HAP-1 (cell line): ENCODE results near the gene PAK1.

Experiments
- DNase-seq, 2 experiments: peaks; one replicate each; pipeline ENCODE4 v3.0.0-alpha.2; 2016 to 2020; ENCODE audit warnings: low spot score in 2 of 2
- H3K27me3 ChIP-seq: fragments of 250-450 bp; sonication (Bioruptor Pico); 2 replicates; pipeline ENCODE4 v1.5.1; 2020; ENCODE audit warnings: low read depth, mild to moderate bottlenecking, moderate library complexity
- H3K36me3 ChIP-seq: fragments of 250-450 bp; sonication (Bioruptor Pico); replicated peaks from 2 replicates; pipeline ENCODE4 v1.5.1; 2020; ENCODE audit warnings: mild to moderate bottlenecking
- H3K4me1 ChIP-seq: fragments of 250-450 bp; sonication (Bioruptor Pico); 2 replicates; pipeline ENCODE4 v1.5.1; 2020; ENCODE audit warnings: mild to moderate bottlenecking
- H3K4me3 ChIP-seq: fragments of 250-450 bp; sonication (Bioruptor Pico); 2 replicates; pipeline ENCODE4 v1.5.1; 2020; ENCODE audit warnings: mild to moderate bottlenecking, moderate library complexity
- H3K9me3 ChIP-seq: fragments of 250-450 bp; sonication (Bioruptor Pico); 2 replicates; pipeline ENCODE4 v1.5.1; 2020; ENCODE audit warnings: mild to moderate bottlenecking, moderate library complexity
- in situ Hi-C: fragments of 300-500 bp; cut with MboI; formaldehyde crosslinking; loops from 3 replicates; pipeline ENCODE4 v1.14.3; 2020; ENCODE audit warnings: low sequenced_read_pairs, inconsistent platforms, mixed read lengths

Gene PAK1

DNA sequence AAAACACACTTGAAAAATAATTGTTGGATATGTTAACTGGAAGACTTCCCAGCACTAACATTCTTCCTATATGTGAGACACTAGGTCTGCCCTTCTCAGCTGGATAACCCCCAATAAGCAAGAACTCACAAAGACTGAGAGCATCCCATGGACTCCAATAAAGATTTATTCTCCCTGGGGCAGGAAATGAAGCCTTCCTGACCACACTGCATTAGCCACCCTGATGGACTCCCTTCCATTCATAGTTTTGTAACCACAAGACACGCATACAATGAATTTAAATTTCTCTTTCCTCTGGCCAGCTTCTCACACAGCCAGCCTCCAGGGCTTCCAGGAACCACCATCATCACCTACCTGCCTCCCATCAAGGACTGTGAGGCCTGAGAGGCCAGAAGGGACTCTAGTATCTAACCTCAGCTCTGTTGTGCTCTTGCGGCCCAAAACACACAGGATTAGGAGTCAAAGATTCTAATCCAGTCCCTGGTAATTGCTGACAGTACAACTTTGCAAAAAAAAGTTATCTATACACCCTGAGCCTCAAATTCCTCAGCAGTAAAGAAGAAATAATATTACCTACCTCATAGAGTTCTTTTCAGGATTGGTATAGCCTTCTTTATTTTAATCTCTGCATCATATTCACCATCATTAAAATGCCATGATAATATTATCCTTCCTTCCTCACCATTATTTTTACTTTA, 126.8 kb downstream of the PAK1 start:
- DNase-seq, result no peak
- Histone ChIP-seq H3K4me1 (no peaks in the 10 kb centered on the region), H3K4me3 (no peak overlapping the region), H3K27me3 (no peaks in the 10 kb centered on the region), H3K9me3 (no peaks in the 10 kb centered on the region), H3K36me3 (peaks cover 3% of the 10 kb centered on the region)
- in situ Hi-C loops, result no loop called here

GRCh38 chr11:77345621-77346020, 128.3 kb downstream of the PAK1 start:
- Histone ChIP-seq H3K36me3 (peaks cover 5% of the 10 kb centered on the region), H3K9me3 (no peaks in the 10 kb centered on the region)
- in situ Hi-C loops, result no loop called here

GRCh38 chr11:77340501-77340900, 133.4 kb downstream of the PAK1 start:
- Histone ChIP-seq H3K4me1 (no peaks in the 10 kb centered on the region), H3K27me3 (no peaks in the 10 kb centered on the region), H3K4me3 (no peak overlapping the region), H3K36me3 (peaks cover 6% of the 10 kb centered on the region; the same call in 1 of the 2 replicates), H3K9me3 (no peaks in the 10 kb centered on the region)
- no peak for DNase-seq
- in situ Hi-C loops, result no loop called here

More at GRCh38 chr11:77345621-77346020, 128.3 kb downstream of the PAK1 start:
- no peak for DNase-seq
- Histone ChIP-seq H3K27me3 (no peaks in the 10 kb centered on the region), H3K4me3 (no peak overlapping the region), H3K4me1 (no peaks in the 10 kb centered on the region)

- Histone ChIP-seq H3K27me3 (no peaks in the 10 kb centered on the region), H3K4me3 (no peak overlapping the region), H3K36me3 (0 out of 2 replicates have a peak, but pooled peaks cover 4% of the 10 kb centered on the region), H3K9me3 (no peaks in the 10 kb centered on the region), H3K4me1 (no peaks in the 10 kb centered on the region)
- in situ Hi-C loops, result no loop called here
- DNase-seq, result no peak
These were observed 141.6 kb downstream of the PAK1 start for GRCh38 chr11:77332259-77332658.

DNA sequence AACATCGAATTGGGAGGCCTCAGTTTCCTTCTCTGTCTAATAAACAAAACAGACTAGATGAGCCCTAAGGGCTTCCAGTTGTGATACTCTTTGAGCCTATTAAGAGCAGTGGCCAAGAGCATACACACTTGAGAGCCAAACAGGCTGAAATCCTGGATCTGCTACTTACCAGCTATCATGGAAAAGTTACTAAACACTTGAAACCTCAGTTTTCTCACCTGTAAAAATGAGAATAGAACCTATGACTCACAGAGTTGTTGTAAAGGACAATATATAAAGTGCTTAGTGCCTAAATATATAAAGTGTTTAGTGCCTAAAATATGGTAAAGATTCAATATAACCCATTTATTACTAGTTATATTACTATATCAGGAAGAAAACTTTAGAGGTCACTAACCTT, 148.7 kb downstream of the PAK1 start:
- no peaks in the 10 kb centered on the region for H3K9me3 ChIP-seq
- no peaks in the 10 kb centered on the region for H3K4me1 ChIP-seq
- H3K27me3 ChIP-seq, result no peaks in the 10 kb centered on the region
- no peak overlapping the region for H3K4me3 ChIP-seq
- in situ Hi-C loops, result no loop called here
- DNase-seq, result no peak
- H3K36me3 ChIP-seq, result peaks cover 3% of the 10 kb centered on the region; the same call in 1 of the 2 replicates

GRCh38 chr11:77324508-77324907, 149.4 kb downstream of the PAK1 start:
- Histone ChIP-seq H3K4me1 (no peaks in the 10 kb centered on the region), H3K4me3 (no peak overlapping the region), H3K27me3 (no peaks in the 10 kb centered on the region), H3K9me3 (no peaks in the 10 kb centered on the region), H3K36me3 (peaks cover 3% of the 10 kb centered on the region; the same call in 1 of the 2 replicates)
- no peak for DNase-seq
- in situ Hi-C loops, result no loop called here

GRCh38 chr11:77322926-77323590, 150.8 kb downstream of the PAK1 start:
- Histone ChIP-seq H3K27me3 (no peaks in the 10 kb centered on the region), H3K4me1 (no peaks in the 10 kb centered on the region), H3K4me3 (no peak overlapping the region), H3K9me3 (no peaks in the 10 kb centered on the region), H3K36me3 (peaks cover 3% of the 10 kb centered on the region; the same call in 1 of the 2 replicates)
- DNase-seq, result no peak
- in situ Hi-C loops, result no loop called here

GRCh38 chr11:77322506-77322905, 151.4 kb downstream of the PAK1 start:
- no peak for DNase-seq
- no peaks in the 10 kb centered on the region for H3K27me3 ChIP-seq
- no peak overlapping the region for H3K4me3 ChIP-seq
- H3K36me3 ChIP-seq, result peaks cover 3% of the 10 kb centered on the region; the same call in 1 of the 2 replicates
- in situ Hi-C loops, result no loop called here
- H3K9me3 ChIP-seq, result no peaks in the 10 kb centered on the region
- no peaks in the 10 kb centered on the region for H3K4me1 ChIP-seq

DNA sequence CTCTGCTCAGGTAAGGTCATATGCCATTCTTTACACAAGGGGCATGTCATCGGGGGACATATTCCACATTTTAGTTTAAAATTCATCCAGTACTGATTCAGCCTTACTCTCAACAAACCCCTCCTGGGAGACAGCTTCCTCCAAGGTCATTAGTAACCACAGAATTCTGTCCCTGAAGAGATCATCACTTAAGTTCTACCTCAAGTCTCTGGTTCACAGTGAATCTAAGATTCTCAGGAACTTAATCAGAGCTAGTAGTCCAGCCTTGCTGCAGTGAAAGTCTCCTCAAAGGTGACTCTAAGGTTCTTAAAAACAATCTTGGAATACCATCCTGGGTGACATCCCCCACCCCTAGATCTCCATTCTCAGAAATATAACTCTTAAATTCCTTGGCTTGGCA, 153.5 kb downstream of the PAK1 start:
- no peaks in the 10 kb centered on the region for H3K4me1 ChIP-seq
- H3K36me3 ChIP-seq, result no peaks in the 10 kb centered on the region; the same call in 1 of the 2 replicates
- DNase-seq, result no peak
- no peaks in the 10 kb centered on the region for H3K9me3 ChIP-seq
- in situ Hi-C loops, result no loop called here
- H3K4me3 ChIP-seq, result no peak overlapping the region
- no peaks in the 10 kb centered on the region for H3K27me3 ChIP-seq

DNA sequence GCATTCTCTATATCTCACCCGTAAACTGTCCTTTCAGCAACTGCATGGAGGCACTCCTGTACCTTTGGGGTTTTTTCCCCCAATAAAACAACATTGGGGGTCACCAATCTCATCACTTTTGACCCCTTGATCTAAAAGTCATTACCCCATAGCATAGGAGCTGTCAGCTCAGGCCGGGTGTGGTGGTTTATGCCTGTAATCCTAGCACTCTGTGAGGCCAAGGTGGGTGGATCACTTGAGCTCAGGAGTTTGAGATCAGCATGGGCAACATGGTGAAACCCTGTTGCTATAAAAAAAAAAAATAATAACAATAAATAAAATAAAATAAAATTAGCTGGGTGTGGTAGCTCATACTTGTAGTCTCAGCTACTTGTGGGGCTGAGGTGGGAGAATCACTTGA, 155.3 kb downstream of the PAK1 start:
- H3K36me3 ChIP-seq, result no peaks in the 10 kb centered on the region; the same call in 1 of the 2 replicates
- no peaks in the 10 kb centered on the region for H3K4me1 ChIP-seq
- no peaks in the 10 kb centered on the region for H3K27me3 ChIP-seq
- H3K9me3 ChIP-seq, result no peaks in the 10 kb centered on the region
- in situ Hi-C loops, result no loop called here
- DNase-seq, result no peak
- H3K4me3 ChIP-seq, result no peak overlapping the region

DNA sequence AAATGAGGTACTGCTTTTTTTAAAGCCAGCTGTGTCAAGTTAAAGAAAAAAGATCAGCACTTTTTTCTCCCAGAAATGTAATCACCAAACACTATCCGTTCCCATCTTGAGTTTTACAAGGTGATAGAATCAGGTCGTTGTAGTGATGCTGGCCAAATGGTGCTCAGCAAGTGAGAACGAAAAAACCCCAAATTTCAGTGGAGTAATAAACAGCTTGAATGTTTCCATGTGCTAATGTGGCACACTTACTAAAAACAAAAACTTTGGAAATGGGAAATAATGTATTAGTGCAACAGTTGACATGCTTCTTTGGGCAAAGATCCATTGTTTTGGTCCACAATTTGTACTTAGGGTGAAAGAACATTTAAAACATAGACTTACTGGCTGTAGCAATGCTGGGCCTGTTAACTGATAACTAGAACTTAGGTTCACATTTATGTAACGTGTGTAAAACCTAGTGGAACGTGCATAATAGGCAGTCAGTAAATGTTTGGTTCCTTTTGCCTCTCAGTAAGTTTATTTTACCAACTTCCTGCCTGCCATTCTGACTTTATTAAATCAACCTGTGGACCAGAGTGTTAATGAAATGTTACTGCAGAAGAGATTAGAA, 157.1 kb downstream of the PAK1 start:
- no peaks in the 10 kb centered on the region for H3K27me3 ChIP-seq
- in situ Hi-C loops, result no loop called here
- H3K4me1 ChIP-seq, result no peaks in the 10 kb centered on the region
- H3K4me3 ChIP-seq, result no peak overlapping the region
- no peak for DNase-seq
- H3K36me3 ChIP-seq, result no peaks in the 10 kb centered on the region
- H3K9me3 ChIP-seq, result no peaks in the 10 kb centered on the region

- Histone ChIP-seq H3K4me3 (no peak overlapping the region), H3K4me1 (no peaks in the 10 kb centered on the region)
- in situ Hi-C loops, result no loop called here
These were observed 161.8 kb downstream of the PAK1 start for GRCh38 chr11:77312107-77312506.

DNA sequence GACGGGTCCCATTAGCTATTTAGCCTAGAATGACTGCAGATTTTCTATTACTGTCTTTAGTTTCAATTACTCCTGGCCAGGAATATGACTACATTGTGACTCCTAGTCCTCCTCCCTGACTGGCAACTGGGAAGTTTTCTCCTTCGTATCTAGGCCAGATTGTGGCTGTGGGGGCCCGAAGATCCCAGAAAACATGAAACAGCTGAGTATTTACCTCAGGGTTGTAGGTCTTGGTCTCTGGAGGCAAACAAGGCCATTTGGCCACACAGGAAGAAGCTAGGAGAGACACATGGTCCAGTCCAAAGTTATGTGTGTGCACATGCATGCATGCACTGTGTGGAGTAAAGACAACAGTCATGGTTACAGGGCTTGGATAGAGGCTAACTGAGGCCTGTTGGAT, 162.2 kb downstream of the PAK1 start:
- in situ Hi-C loops, result no loop called here
- no peak for DNase-seq
- no peaks in the 10 kb centered on the region for H3K36me3 ChIP-seq
- no peaks in the 10 kb centered on the region for H3K9me3 ChIP-seq
- no peak overlapping the region for H3K4me3 ChIP-seq
- no peaks in the 10 kb centered on the region for H3K27me3 ChIP-seq
- no peaks in the 10 kb centered on the region for H3K4me1 ChIP-seq

More at GRCh38 chr11:77312107-77312506, 161.8 kb downstream of the PAK1 start:
- no peaks in the 10 kb centered on the region for H3K9me3 ChIP-seq
- H3K36me3 ChIP-seq, result no peaks in the 10 kb centered on the region
- DNase-seq, result no peak
- no peaks in the 10 kb centered on the region for H3K27me3 ChIP-seq

DNA sequence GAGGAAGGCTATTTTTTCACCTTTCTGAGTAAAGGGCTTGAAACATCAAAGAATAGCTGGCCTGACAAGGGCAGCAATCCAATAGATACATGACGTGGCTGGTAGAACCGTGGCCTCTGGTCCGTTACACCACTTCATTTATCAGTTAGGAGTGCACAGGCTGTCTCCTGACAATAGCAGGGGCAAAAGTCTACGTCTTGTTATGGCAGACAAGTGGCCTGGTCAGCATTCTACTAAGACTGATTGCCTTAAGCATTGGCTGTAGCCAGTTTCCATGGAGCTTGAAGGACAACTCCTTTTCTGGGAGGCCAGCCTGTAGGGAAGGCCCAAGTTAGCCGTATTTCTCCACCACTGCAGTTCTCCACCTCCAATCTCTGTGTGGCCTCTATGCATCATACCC, 163.2 kb downstream of the PAK1 start:
- no peaks in the 10 kb centered on the region for H3K36me3 ChIP-seq

More for the DNA sequence above, 163.2 kb downstream of the PAK1 start:
- no peak overlapping the region for H3K4me3 ChIP-seq
- no peaks in the 10 kb centered on the region for H3K9me3 ChIP-seq
- no peaks in the 10 kb centered on the region for H3K4me1 ChIP-seq
- no peak for DNase-seq
- no peaks in the 10 kb centered on the region for H3K27me3 ChIP-seq
- in situ Hi-C loops, result no loop called here
